NCI-H774 (cell line): Measurements from ENCODE around the gene GYPC.

Source experiments
- DNase-seq: peaks from one replicate; lab custom pipeline; 2025; lab: John Stamatoyannopoulos, UW

The GYPC gene

GRCh38 chr2:126650994-126651393 is 5.0 kb upstream of the GYPC start:
- DNase-seq: no peak

GRCh38 chr2:126652323-126652891 is 3.6 kb upstream of the GYPC start:
- DNase-seq: no peak

GRCh38 chr2:126653109-126653508 is 2.8 kb upstream of the GYPC start:
- no peak for DNase-seq

GRCh38 chr2:126653761-126654160 is 2.2 kb upstream of the GYPC start:
- no peak for DNase-seq

- DNase-seq: no peak
Observed at GRCh38 chr2:126655051-126655450, 907 bp upstream of the GYPC start.

- DNase-seq: no peak
Observed at GRCh38 chr2:126656431-126657147, 631 bp downstream of the GYPC start.

- no peak for DNase-seq
Observed at GRCh38 chr2:126657148-126657635, 1.2 kb downstream of the GYPC start.

GRCh38 chr2:126657636-126658318 is 1.8 kb downstream of the GYPC start:
- DNase-seq: no peak

- DNase-seq: no peak
Observed at GRCh38 chr2:126658319-126658904, 2.5 kb downstream of the GYPC start.

- DNase-seq: no peak
Observed at GRCh38 chr2:126658905-126659561, 3.1 kb downstream of the GYPC start.

GRCh38 chr2:126659562-126660467 is 3.9 kb downstream of the GYPC start:
- no peak for DNase-seq

- DNase-seq: no peak
Observed at GRCh38 chr2:126660971-126661370, 5.0 kb downstream of the GYPC start.

- no peak for DNase-seq
Observed at GRCh38 chr2:126661702-126662500, 5.9 kb downstream of the GYPC start.

- DNase-seq: peak; percentile 13
Observed at GRCh38 chr2:126662621-126663020, 6.7 kb downstream of the GYPC start.

- DNase-seq: no peak
Observed at GRCh38 chr2:126663184-126663963, 7.4 kb downstream of the GYPC start.

GRCh38 chr2:126664234-126664633 is 8.3 kb downstream of the GYPC start:
- no peak for DNase-seq

- no peak for DNase-seq
Observed at GRCh38 chr2:126664639-126665038, 8.7 kb downstream of the GYPC start.

GRCh38 chr2:126665483-126665882 is 9.5 kb downstream of the GYPC start:
- DNase-seq: no peak

GRCh38 chr2:126668254-126668653 is 12.3 kb downstream of the GYPC start:
- no peak for DNase-seq

- no peak for DNase-seq
Observed at GRCh38 chr2:126669772-126670171, 13.8 kb downstream of the GYPC start.
